HG02938 (cell line): Measurements from ENCODE around the gene PRICKLE4.
"Not testable (repeated sequence)": the region's sequence is repeated elsewhere in the genome, so short reads cannot be mapped to it uniquely, and the experiment has no call there.

Experiments
- ATAC-seq: cut with Tn5 transposase; IDR thresholded peaks from one replicate; pipeline ENCODE4 v1.9.1; 2021; ENCODE audit warnings: mild to moderate bottlenecking, moderate library complexity; ENCODE audit not compliant: unreplicated experiment

PRICKLE4 gene

GRCh38 chr6:41790045-41790444 is 9.5 kb downstream of the PRICKLE4 start:
- ATAC-seq, result no peak

GRCh38 chr6:41791305-41791704 is 10.7 kb downstream of the PRICKLE4 start:
- ATAC-seq, result no peak

- ATAC-seq, result no peak
Observed at GRCh38 chr6:41791984-41792383, 11.4 kb downstream of the PRICKLE4 start.

- no peak for ATAC-seq
Observed at GRCh38 chr6:41796474-41796873, 15.9 kb downstream of the PRICKLE4 start.

GRCh38 chr6:41798901-41799558 is 18.4 kb downstream of the PRICKLE4 start:
- no peak for ATAC-seq

GRCh38 chr6:41799559-41799911 is 19.0 kb downstream of the PRICKLE4 start:
- no peak for ATAC-seq

- no peak for ATAC-seq
Observed at GRCh38 chr6:41801380-41801779, 20.8 kb downstream of the PRICKLE4 start.

- ATAC-seq, result no peak
Observed at GRCh38 chr6:41805830-41806774, 25.5 kb downstream of the PRICKLE4 start.

- ATAC-seq, result no peak
Observed at GRCh38 chr6:41811095-41811494, 30.5 kb downstream of the PRICKLE4 start.

- ATAC-seq, result not testable (repeated sequence)
Observed at GRCh38 chr6:41811946-41812345, 31.4 kb downstream of the PRICKLE4 start.

GRCh38 chr6:41813469-41813868 is 32.9 kb downstream of the PRICKLE4 start:
- ATAC-seq, result no peak

- ATAC-seq, result no peak
Observed at GRCh38 chr6:41813956-41814355, 33.4 kb downstream of the PRICKLE4 start.

- ATAC-seq, result no peak
Observed at GRCh38 chr6:41814629-41815028, 34.0 kb downstream of the PRICKLE4 start.

- no peak for ATAC-seq
Observed at GRCh38 chr6:41815587-41815986, 35.0 kb downstream of the PRICKLE4 start.

GRCh38 chr6:41818271-41819054 is 37.9 kb downstream of the PRICKLE4 start:
- ATAC-seq, result no peak

GRCh38 chr6:41821266-41821665 is 40.7 kb downstream of the PRICKLE4 start:
- ATAC-seq, result no peak

GRCh38 chr6:41822021-41822420 is 41.4 kb downstream of the PRICKLE4 start:
- ATAC-seq, result no peak

- no peak for ATAC-seq
Observed at GRCh38 chr6:41823178-41823577, 42.6 kb downstream of the PRICKLE4 start.

- no peak for ATAC-seq
Observed at GRCh38 chr6:41824571-41825569, 44.3 kb downstream of the PRICKLE4 start.

GRCh38 chr6:41826343-41827022 is 45.9 kb downstream of the PRICKLE4 start:
- no peak for ATAC-seq
